ENCODE data around the gene TRAPPC8.
"Not testable (repeated sequence)": the region's sequence is repeated elsewhere in the genome, so short reads cannot be mapped to it uniquely, and the experiment has no call there.

The TRAPPC8 gene

GRCh38 chr18:31857526-31858106, 85.3 kb downstream of the TRAPPC8 start:
- DNase-seq (ENCODE audit: low read depth): no peak

DNA sequence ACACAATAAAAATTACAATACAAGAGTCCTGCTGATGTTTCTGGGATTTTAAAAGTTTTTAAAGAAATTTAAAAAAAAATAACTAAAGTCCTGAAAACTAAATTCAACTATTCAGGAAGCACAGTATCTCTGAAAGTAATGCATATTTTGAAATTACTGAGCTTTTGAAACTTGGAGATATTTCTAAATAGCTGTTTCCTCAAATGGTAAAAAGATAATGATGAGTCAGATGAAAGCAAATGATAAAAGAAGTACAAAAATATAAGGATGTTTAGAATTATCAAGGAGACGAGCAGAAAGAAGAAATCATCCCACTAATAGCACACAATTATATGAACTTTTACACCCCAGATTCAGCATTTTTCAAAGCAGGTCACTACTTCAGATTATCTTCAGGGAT, 92.1 kb downstream of the TRAPPC8 start:
- DNase-seq (ENCODE audit: low read depth): no peak

DNA sequence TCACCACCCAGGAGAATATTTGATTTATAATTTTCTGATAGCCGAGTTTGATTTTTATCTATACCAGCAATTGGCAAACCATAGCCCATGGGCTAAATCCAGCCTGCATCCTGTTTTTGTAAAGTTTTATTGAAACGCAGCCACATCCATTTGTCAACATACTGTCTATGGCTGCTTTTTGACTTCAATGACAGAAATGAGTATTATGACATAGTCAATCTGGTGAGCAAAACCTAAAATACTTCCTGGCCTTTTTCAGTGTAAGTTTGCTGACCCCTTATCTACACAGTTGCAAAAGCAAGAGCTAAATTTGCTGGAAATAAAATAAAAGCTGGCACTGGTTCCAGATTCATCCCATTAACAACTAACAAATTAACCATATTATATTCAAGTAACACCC, 102.4 kb downstream of the TRAPPC8 start:
- DNase-seq (ENCODE audit: low read depth): no peak

DNA sequence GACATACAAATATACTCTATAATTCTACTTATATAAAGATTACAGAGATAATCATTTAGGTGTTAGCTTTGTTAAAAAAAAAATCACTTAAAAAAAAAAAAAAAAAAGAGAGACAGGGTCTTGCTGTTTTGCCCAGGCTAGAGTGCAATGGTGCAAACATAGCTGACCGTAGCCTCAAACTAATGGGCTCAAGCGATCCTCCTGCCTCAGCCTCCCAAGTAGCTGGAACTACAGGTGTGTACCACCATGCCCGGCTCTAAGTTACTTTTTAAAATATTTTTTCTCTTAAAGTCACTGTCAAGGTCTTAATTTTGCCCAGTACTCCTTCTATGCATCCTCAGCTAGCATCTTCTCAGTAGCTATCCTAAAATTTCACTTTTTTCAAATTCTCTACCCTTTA, 105.0 kb downstream of the TRAPPC8 start:
- DNase-seq (ENCODE audit: low read depth): no peak

GRCh38 chr18:31835528-31836133, 107.3 kb downstream of the TRAPPC8 start:
- DNase-seq (ENCODE audit: low read depth): no peak

DNA sequence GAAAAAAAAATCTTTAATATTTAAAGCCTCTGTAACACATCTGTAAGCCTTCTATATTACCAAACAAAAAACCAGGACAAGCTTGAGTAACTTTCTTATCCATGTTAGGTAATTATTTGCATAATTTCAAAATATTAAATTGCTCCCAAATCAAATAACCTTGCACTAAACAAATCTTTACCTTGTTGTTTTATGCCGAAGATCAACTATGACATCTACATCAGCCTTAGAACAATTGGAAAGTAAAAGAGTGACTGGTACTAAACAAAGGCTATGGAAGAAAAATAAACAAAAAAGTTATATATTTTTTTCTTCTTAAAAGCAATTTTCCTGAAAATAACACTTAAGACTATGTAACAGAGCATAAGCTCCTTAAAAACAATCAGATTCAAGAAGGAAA, 111.0 kb downstream of the TRAPPC8 start:
- no peak for DNase-seq (ENCODE audit: low read depth)

DNA sequence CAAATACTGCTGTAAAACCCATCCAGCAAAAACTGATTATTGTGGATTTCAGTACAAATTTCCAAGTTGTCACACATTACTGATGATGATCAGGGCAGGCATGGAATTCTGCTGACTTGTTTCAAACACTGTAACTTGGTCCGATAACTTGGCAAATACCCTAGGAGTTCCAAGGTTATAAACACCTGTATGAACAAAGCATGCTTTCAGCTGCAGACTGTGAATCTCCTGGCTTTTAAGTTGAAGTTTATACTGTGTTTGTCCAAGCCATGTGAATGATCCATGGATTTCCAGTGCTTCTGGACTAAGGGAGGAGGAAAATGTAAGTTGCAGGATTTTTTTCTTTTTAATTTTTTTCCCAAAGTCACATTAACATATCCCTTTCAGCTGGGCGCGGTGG, 112.2 kb downstream of the TRAPPC8 start:
- no peak for DNase-seq (ENCODE audit: low read depth)

DNA sequence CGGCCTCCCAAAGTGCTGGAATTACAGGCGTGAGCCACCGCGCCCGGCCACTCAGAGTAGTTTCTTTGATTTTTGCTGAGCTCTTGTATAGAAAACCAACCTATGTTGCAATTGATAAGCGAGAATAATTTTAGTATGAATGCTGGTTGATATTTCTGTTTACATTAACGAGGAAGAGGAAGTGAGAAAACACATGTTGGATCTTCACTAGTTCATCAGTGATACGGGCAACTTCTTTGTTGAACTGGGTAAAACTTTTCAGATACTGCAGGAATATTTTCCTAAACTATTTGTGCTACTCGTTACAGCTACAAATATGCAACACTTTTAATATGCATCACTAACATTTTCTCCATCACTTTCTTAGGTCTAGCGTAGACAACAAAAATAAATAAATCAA, 114.3 kb downstream of the TRAPPC8 start:
- no peak for DNase-seq (ENCODE audit: low read depth)

DNA sequence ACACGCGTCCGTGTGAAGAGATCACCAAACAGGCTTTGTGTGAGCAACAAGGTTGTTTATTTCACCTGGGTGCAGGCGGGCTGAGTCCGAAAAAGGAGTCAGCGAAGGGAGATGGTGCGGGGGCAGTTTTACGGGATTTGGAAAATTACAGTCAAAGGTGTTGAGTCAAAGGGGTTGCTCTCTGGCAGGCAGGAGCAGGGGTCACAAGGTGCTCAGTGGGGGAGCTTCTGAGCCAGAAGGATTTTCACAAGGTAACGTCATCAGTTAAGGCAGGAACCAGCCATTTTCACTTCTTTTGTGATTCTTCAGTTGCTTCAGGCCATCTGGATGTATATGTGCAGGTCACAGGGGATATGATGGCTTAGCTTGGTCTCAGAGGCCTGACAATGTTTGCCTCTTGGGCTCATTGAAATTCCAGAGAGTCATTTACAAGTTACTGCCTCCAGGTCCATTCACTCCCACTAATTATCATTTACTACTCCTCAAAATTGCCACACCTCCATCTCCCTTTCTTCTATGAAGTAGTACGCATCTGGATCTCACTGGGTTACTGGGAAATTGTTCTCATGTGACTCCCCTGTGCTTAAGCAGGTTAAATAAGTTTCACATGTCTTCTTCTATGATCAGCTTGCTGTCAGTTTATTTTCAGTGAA, 116.1 kb downstream of the TRAPPC8 start:
- not testable (repeated sequence) for DNase-seq (ENCODE audit: low read depth)

DNA sequence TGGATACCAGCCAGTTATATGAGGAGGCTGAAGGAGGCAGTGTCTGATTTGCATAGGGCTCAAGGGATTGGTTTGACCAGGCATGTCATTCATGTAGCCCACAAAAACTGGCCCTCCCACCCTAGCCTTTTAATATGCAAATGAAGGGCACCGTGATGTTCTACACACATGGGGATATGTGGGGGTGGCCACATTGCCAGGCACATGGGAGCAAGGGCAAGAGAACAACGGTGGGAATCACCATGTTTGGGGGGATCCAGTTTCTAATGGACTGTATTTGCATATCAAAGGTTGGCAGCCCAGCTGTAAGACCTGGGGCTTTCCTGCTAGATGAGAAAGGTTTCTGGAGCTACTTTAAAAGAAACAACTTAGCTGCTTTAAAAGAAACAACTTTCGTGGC, 117.2 kb downstream of the TRAPPC8 start:
- no peak for DNase-seq (ENCODE audit: low read depth)

- DNase-seq (ENCODE audit: low read depth): no peak
Measured at GRCh38 chr18:31821545-31822171, 121.3 kb downstream of the TRAPPC8 start.

DNA sequence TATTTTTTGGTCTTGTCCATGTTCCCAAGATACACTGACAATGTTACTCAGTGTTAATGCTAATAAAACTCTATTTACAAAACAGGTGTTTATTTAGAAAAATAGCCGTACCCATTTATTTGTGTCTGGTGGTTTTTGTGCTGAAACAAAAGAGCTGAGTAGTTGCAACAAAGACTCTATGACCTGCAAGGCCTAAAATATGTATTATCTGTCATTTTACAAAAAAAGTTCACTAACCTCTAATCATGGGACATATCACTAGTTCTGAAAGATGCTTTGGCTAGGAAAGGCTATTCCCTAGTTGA, 123.1 kb downstream of the TRAPPC8 start:
- DNase-seq (ENCODE audit: low read depth): no peak

GRCh38 chr18:31819106-31819924, 123.6 kb downstream of the TRAPPC8 start:
- no peak for DNase-seq (ENCODE audit: low read depth)

DNA sequence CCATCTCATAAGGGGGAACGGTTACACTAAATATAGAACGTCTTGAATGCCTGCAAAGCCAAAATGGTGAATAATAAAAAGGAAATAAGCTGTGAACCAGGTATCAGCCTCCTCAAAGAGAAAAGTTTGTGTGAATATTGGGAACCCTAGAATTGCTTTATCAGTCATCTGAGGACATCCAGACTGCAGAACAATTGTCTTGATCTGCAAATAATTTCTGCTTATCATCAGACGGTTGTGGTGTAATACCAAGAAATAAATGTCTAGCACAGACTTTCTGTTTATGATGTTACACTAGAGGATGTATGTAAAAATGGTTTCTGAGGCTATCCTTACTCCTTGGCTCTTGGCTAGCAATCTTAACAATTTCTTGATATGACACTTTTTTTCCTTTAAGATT, 128.8 kb downstream of the TRAPPC8 start:
- DNase-seq (ENCODE audit: low read depth): no peak

GRCh38 chr18:31810336-31811130, 132.4 kb downstream of the TRAPPC8 start:
- DNase-seq (ENCODE audit: low read depth): not testable (repeated sequence)

- DNase-seq (ENCODE audit: low read depth): not testable (repeated sequence)
Measured at GRCh38 chr18:31809049-31809448, 133.9 kb downstream of the TRAPPC8 start.

DNA sequence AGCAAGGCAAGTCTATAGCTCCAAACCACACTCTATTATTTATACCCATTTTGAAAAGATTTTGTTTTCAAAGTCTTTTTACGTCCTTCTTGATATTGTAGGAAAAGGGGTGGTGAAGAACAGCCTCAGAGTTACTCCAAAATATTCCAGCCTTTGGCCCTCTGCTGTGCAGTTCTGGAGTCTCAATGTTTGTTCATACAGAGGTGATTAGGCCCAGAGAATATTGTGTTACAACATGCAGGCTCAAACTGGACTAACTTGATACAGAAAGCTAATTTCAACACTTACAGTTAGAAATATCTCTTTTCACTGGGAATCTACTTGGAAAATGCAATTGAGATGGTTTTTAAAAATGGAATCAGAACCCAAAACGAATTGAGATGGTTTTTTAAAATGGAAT, 141.8 kb downstream of the TRAPPC8 start:
- DNase-seq (ENCODE audit: low read depth): no peak

GRCh38 chr18:31799257-31799656, 143.7 kb downstream of the TRAPPC8 start:
- not testable (repeated sequence) for DNase-seq (ENCODE audit: low read depth)

DNA sequence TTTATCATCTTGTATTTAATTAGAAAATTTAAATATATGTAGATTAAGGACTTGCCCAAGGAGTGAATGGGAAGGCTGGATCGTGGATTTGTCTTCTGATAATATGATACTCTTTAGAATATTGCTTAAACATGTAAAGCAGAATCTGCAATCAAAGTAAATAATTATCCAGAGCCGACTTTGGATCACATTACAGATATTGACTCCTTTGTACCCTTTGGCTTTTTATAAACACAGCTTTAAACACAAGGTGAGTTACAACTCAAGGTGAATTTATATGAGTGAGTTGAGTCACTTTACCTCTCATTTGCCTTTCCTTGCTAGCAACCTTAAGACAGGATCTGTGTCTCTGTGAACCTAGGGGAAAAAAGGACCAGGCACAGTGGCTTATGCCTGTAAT, 144.5 kb downstream of the TRAPPC8 start:
- no peak for DNase-seq (ENCODE audit: low read depth)

GRCh38 chr18:31795747-31796146, 147.2 kb downstream of the TRAPPC8 start:
- no peak for DNase-seq (ENCODE audit: low read depth)

GRCh38 chr18:31793531-31793930, 149.4 kb downstream of the TRAPPC8 start:
- DNase-seq (ENCODE audit: low read depth): no peak

DNA sequence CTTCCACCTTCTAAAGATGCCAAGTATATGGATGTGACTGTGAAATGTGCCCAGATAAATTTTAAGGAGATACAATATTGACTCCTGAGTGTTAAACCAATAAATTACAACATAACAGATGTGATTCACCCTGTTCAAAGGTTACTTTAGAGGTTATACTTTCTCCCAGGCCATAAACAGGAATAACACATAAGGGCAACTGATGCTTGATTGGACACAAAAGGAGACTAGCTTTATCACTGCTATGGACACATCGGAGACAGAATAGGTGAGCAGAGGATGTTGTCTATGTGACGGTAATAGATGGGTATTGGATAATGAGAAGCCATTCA, 150.4 kb downstream of the TRAPPC8 start:
- no peak for DNase-seq (ENCODE audit: low read depth)
